ENCODE data around the gene FOLR2.
A peak's percentile ranks its signal among the peaks of the same experiment; 100 is the strongest.
"Not testable (repeated sequence)": the region's sequence is repeated elsewhere in the genome, so short reads cannot be mapped to it uniquely, and the experiment has no call there.

FOLR2 gene

DNA sequence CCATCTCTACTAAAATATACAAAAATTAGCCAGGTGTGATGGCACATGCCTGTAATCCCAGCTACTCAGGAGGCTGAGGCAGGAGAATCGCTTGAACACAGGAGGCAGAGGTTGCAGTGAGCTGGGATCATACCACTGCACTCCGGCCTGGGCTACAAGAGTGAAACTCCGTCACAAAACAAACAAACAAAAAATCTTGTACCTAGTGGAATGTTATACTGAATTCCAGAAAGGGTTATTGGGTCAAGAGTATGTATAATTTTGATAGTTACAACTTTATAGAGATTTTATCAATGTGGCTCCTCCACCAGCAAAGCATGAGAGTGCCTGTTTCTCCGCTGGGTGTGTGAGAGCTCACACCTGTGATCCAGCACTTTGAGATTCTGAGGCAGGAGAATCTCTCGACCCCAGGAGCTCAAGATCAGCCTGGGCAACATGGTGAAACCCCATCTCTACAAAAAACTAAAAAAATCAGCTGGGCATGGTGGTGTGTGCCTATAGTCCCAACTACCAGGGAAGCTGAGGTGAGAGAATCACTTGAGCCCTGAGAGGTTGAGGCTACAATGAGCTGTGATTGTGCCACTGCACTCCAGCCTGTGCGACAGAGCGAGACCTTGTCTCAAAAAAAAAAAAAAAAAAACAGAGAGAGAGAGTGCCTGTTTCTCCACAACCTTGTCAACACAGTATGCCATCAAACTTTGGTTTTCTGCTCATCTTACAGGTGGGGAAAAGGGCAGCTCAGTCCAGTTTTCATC, 37.4 kb upstream of the FOLR2 start:
- DNase-seq = no peak
- no peaks in the 10 kb centered on the region for H3K9me3 ChIP-seq (ENCODE audit: severe bottlenecking)
- H3K27ac ChIP-seq = no peak overlapping the region; the same call in 1 of the 2 replicates
- no peaks in the 10 kb centered on the region for H3K36me3 ChIP-seq
- TF ChIP-seq CTCF (IDR thresholded peaks at IDR 0.05; ENCODE audit: low read depth, low read length) = no peak
- H3K4me3 ChIP-seq (ENCODE audit: low read depth, low read length) = no peak overlapping the region
- H3K27me3 ChIP-seq (ENCODE audit: insufficient read depth, low read depth, severe bottlenecking) = no peaks in the 10 kb centered on the region

GRCh38 chr11:72179804-72180396, 36.7 kb upstream of the FOLR2 start:
- no peak overlapping the region for H3K27ac ChIP-seq
- H3K36me3 ChIP-seq = no peaks in the 10 kb centered on the region
- no peak for TF ChIP-seq CTCF (IDR thresholded peaks at IDR 0.05; ENCODE audit: low read depth, low read length)
- DNase-seq = no peak
- no peaks in the 10 kb centered on the region for H3K9me3 ChIP-seq (ENCODE audit: severe bottlenecking)
- no peak overlapping the region for H3K4me3 ChIP-seq (ENCODE audit: low read depth, low read length)
- H3K27me3 ChIP-seq (ENCODE audit: insufficient read depth, low read depth, severe bottlenecking) = no peaks in the 10 kb centered on the region

- not testable (repeated sequence) for H3K36me3 ChIP-seq; H3K4me3 ChIP-seq (ENCODE audit: low read depth, low read length); H3K27ac ChIP-seq; H3K27me3 ChIP-seq (ENCODE audit: insufficient read depth, low read depth, severe bottlenecking); DNase-seq; H3K9me3 ChIP-seq (ENCODE audit: severe bottlenecking)
These were observed 35.6 kb upstream of the FOLR2 start for GRCh38 chr11:72180892-72181552.

DNA sequence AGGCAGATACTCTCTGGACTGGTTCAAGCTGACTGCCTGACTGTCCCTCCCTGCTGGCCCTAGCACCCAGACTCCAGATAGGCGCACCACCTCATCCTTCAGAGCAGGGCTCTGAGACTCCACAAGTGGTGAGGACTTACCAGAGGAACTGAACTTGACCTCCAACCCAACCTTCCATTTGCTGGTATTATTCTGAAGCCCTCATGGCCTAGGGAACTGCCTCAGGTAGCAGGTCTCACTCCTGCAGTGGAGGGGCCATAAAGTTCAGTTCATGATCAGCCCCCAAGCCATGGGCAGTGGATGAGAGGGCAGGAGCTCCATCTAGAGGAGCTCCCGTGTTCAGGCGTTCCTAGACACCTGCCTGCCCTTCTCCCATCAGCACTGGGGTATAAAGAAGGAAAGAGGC, 35.0 kb upstream of the FOLR2 start:
- not testable (repeated sequence) for H3K9me3 ChIP-seq (ENCODE audit: severe bottlenecking); H3K4me3 ChIP-seq (ENCODE audit: low read depth, low read length); H3K36me3 ChIP-seq; H3K27ac ChIP-seq; H3K27me3 ChIP-seq (ENCODE audit: insufficient read depth, low read depth, severe bottlenecking)
- peak; percentile 39 for DNase-seq
- peak; percentile 66 for TF ChIP-seq CTCF (IDR thresholded peaks at IDR 0.05; ENCODE audit: low read depth, low read length)

DNA sequence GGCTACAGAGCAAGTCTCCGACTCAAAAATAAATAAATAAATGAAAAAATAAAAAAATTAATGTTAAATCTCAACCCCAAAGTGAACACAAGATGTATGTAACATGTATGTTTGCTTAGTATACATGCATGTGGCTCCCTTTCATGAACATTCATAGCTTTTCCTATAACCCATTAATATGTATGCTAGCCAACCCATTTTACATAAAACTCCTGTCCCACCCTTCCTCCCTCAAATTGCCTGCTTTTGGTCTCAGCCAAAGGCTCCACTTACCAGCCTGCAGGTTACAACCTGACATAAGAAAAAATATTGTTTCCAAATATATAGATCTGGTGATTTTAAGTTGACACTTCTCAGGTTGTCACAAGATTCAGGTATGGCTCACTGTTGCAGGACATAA, 28.3 kb upstream of the FOLR2 start:
- H3K9me3 ChIP-seq (ENCODE audit: severe bottlenecking) = no peaks in the 10 kb centered on the region
- peak overlapping the region; percentile 53; the same call in 1 of the 2 replicates for H3K27ac ChIP-seq
- DNase-seq = no peak
- no peaks in the 10 kb centered on the region for H3K27me3 ChIP-seq (ENCODE audit: insufficient read depth, low read depth, severe bottlenecking)
- no peak overlapping the region for H3K4me3 ChIP-seq (ENCODE audit: low read depth, low read length)
- H3K36me3 ChIP-seq = no peaks in the 10 kb centered on the region
- TF ChIP-seq CTCF (IDR thresholded peaks at IDR 0.05; ENCODE audit: low read depth, low read length) = no peak

- Histone ChIP-seq H3K36me3 (no peaks in the 10 kb centered on the region), H3K27ac (peak overlapping the region; percentile 53), H3K27me3 (ENCODE audit: insufficient read depth, low read depth, severe bottlenecking) (no peaks in the 10 kb centered on the region), H3K9me3 (ENCODE audit: severe bottlenecking) (no peaks in the 10 kb centered on the region), H3K4me3 (ENCODE audit: low read depth, low read length) (no peak overlapping the region)
- TF ChIP-seq CTCF (IDR thresholded peaks at IDR 0.05; ENCODE audit: low read depth, low read length) = no peak
- peak; percentile 76 for DNase-seq
These were observed 26.9 kb upstream of the FOLR2 start for GRCh38 chr11:72189455-72190250.
